HepG2 (cell line): ENCODE measurements around the gene TMEM217. TPM values are rescaled to one million over a fixed set of nuclear protein-coding genes. Genes with fewer than 3 reads are reported as not detected.

Source experiments
- ARNT2 ChIP-seq: sonication (generic); formaldehyde crosslinking; IDR thresholded peaks from 2 replicates; pipeline ENCODE4 v1.8.0; 2022; ENCODE audit warnings: mild to moderate bottlenecking, low read depth, missing genetic modification reagents, moderate library complexity
- BCL6 ChIP-seq: IDR thresholded peaks from 2 replicates; pipeline ENCODE4 v1.6.1; 2016; ENCODE audit warnings: missing genetic modification reagents, missing compliant biosample characterization
- BHLHE40 ChIP-seq: IDR thresholded peaks from 2 replicates; pipeline ENCODE4 v1.6.1; 2011; ENCODE audit warnings: low read length, improper control_type of control experiment
- CENPX ChIP-seq: sonication (generic); formaldehyde crosslinking; IDR thresholded peaks from 2 replicates; pipeline ENCODE4 v1.9.0; 2021; ENCODE audit warnings: mild to moderate bottlenecking, missing genetic modification reagents, moderate library complexity
- EED ChIP-seq: sonication (generic); formaldehyde crosslinking; IDR thresholded peaks from 2 replicates; pipeline ENCODE4 v1.5.0; 2020; ENCODE audit warnings: mild to moderate bottlenecking, missing genetic modification reagents
- GPN1 ChIP-seq: sonication (generic); formaldehyde crosslinking; IDR thresholded peaks from 2 replicates; pipeline ENCODE4 v1.5.1; 2020; ENCODE audit warnings: missing genetic modification reagents, borderline replicate concordance
- HDAC2 ChIP-seq: sonication (generic); formaldehyde crosslinking; IDR thresholded peaks from 2 replicates; pipeline ENCODE4 v1.4.0; 2020; ENCODE audit warnings: missing genetic modification reagents
- HMG20B ChIP-seq: conservative IDR thresholded peaks from 2 replicates; pipeline ENCODE4 v1.6.1; 2016; ENCODE audit warnings: missing genetic modification reagents, missing compliant biosample characterization
- KLF6 ChIP-seq: IDR thresholded peaks from 2 replicates; pipeline ENCODE4 v1.8.0; 2016; ENCODE audit warnings: missing biosample characterization, missing genetic modification reagents
- REST ChIP-seq, 2 experiments: IDR thresholded peaks; 2 replicates each; pipeline ENCODE4 v1.6.1; 2011 to 2012; ENCODE audit warnings: low read length in 2 of 2, borderline replicate concordance in 1 of 2, low read depth in 1 of 2, mild to moderate bottlenecking in 1 of 2, moderate library complexity in 1 of 2
- RFXANK ChIP-seq: IDR thresholded peaks from 2 replicates; pipeline ENCODE4 v1.6.1; 2016
- RORA ChIP-seq: sonication (generic); formaldehyde crosslinking; IDR thresholded peaks from 2 replicates; pipeline ENCODE4 v1.5.0; 2020; ENCODE audit warnings: mild to moderate bottlenecking, missing genetic modification reagents, moderate library complexity
- TOE1 ChIP-seq: sonication (generic); formaldehyde crosslinking; IDR thresholded peaks from 2 replicates; pipeline ENCODE4 v1.4.0; 2020; ENCODE audit warnings: mild to moderate bottlenecking, missing genetic modification reagents
- ZFP36L1 ChIP-seq: sonication (generic); formaldehyde crosslinking; IDR thresholded peaks from 2 replicates; pipeline ENCODE4 v1.8.0; 2022; ENCODE audit warnings: mild to moderate bottlenecking, missing genetic modification reagents, moderate library complexity
- ZKSCAN1 ChIP-seq: fragments of 150-350 bp; IDR thresholded peaks from 2 replicates; pipeline ENCODE4 v1.6.1; 2014; ENCODE audit warnings: low read length
- ZNF350 ChIP-seq: sonication (generic); formaldehyde crosslinking; IDR thresholded peaks from 2 replicates; pipeline ENCODE4 v1.4.0; 2020; ENCODE audit warnings: mild to moderate bottlenecking, low read depth, missing genetic modification reagents, borderline replicate concordance
- ZNF484 ChIP-seq: sonication (generic); formaldehyde crosslinking; IDR thresholded peaks from 2 replicates; pipeline ENCODE4 v1.5.1; 2020; ENCODE audit warnings: mild to moderate bottlenecking, low read depth, missing genetic modification reagents, borderline replicate concordance
- ZNF746 ChIP-seq: sonication (generic); formaldehyde crosslinking; IDR thresholded peaks from 2 replicates; pipeline ENCODE4 v1.8.0; 2022; ENCODE audit warnings: mild to moderate bottlenecking, missing genetic modification reagents
- ZNF780A ChIP-seq: sonication (generic); formaldehyde crosslinking; IDR thresholded peaks from 2 replicates; pipeline ENCODE4 v1.8.0; 2022; ENCODE audit warnings: mild to moderate bottlenecking, missing genetic modification reagents, moderate library complexity
- polyA plus RNA-seq, 8 experiments: library from polyadenylated mRNA; depleted of rRNA in 3 of 8; stranded (reverse) in 7 of 8; unstranded in 1 of 8; fragments of >200 nt; fragmentation: Illumina TruSeq in 4 of 8; extraction: Trizol in 4 of 8; gene quantifications; 2 replicates each; pipeline versions ENCODE4 v1.2.1 to v1.2.3, GENCODE V29; 2011 to 2016; ENCODE audit warnings: low read depth in 4 of 8, missing spikeins in 1 of 8, mixed read lengths in 1 of 8; ENCODE audit not compliant: insufficient read depth in 1 of 8
- total RNA-seq, 5 experiments: library from RNA; depleted of rRNA; stranded (reverse); fragments of >200 nt; fragmentation: Illumina TruSeq; extraction: Trizol; gene quantifications; 2 replicates each; pipeline ENCODE4 v1.2.3, GENCODE V29; 2016; ENCODE audit warnings: low read depth in 1 of 5
- TF ChIP-seq, protein P1 (sequence below): sonication (generic); formaldehyde crosslinking; IDR thresholded peaks from 2 replicates; pipeline ENCODE4 v1.4.0; 2020; ENCODE audit warnings: mild to moderate bottlenecking, missing genetic modification reagents
- TF ChIP-seq, protein P2 (sequence below): sonication (generic); formaldehyde crosslinking; IDR thresholded peaks from 2 replicates; pipeline ENCODE4 v1.9.0; 2021; ENCODE audit warnings: missing genetic modification reagents, mild to moderate bottlenecking, borderline replicate concordance
- TF ChIP-seq, protein P3 (sequence below): IDR thresholded peaks from 2 replicates; pipeline ENCODE4 v1.6.1; 2016; ENCODE audit warnings: mild to moderate bottlenecking, missing biosample characterization, missing genetic modification reagents
- TF ChIP-seq, protein P4 (sequence below): IDR thresholded peaks from 2 replicates; pipeline ENCODE4 v1.6.1; 2016; ENCODE audit warnings: low read depth, control low read depth

Gene TMEM217
- total and polyA plus RNA-seq, 2 of the 13 experiments (the other 11 are each of a cell fraction or from before 2014, with no cell fraction given), result 2.3 to 3.4 TPM

- TF ChIP-seq REST (IDR thresholded peaks at IDR 0.05; ENCODE audit: borderline replicate concordance in 1 of 2, low read depth in 1 of 2, low read length in 2 of 2) (no peak; a peak in 1 of 4 replicates), RORA (CRISPR knock-in tag) (no peak; the same call in 1 of the 2 replicates), ZNF350 (CRISPR knock-in tag) (no peak), ZNF746 (CRISPR knock-in tag) (0 out of 2 replicates have a peak, but pooled peaks have one; percentile 17), HDAC2 (CRISPR knock-in tag) (no peak; the same call in 1 of the 2 replicates), HMG20B (no peak), ARNT2 (CRISPR knock-in tag) (no peak), EED (CRISPR knock-in tag) (peak; percentile 72; the same call in 1 of the 2 replicates), ZFP36L1 (CRISPR knock-in tag) (no peak), TOE1 (CRISPR knock-in tag) (no peak), ZKSCAN1 (no peak), KLF6 (no peak), ZNF484 (CRISPR knock-in tag) (no peak), CENPX (CRISPR knock-in tag) (no peak), GPN1 (CRISPR knock-in tag) (no peak), ZNF780A (CRISPR knock-in tag) (0 out of 2 replicates have a peak, but pooled peaks have one; percentile 50), BHLHE40 (no peak; the same call in 1 of the 2 replicates), BCL6 (CRISPR knock-in tag) (no peak), RFXANK (CRISPR knock-in tag) (no peak)
- TF ChIP-seq, protein P1, sequence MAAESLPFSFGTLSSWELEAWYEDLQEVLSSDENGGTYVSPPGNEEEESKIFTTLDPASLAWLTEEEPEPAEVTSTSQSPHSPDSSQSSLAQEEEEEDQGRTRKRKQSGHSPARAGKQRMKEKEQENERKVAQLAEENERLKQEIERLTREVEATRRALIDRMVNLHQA (CRISPR knock-in tag), result no peak
- TF ChIP-seq, protein P2, sequence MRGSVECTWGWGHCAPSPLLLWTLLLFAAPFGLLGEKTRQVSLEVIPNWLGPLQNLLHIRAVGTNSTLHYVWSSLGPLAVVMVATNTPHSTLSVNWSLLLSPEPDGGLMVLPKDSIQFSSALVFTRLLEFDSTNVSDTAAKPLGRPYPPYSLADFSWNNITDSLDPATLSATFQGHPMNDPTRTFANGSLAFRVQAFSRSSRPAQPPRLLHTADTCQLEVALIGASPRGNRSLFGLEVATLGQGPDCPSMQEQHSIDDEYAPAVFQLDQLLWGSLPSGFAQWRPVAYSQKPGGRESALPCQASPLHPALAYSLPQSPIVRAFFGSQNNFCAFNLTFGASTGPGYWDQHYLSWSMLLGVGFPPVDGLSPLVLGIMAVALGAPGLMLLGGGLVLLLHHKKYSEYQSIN (CRISPR knock-in tag), result no peak
- TF ChIP-seq, protein P3, sequence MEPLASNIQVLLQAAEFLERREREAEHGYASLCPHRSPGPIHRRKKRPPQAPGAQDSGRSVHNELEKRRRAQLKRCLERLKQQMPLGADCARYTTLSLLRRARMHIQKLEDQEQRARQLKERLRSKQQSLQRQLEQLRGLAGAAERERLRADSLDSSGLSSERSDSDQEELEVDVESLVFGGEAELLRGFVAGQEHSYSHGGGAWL (CRISPR knock-in tag), result 0 out of 2 replicates have a peak, but pooled peaks have one; percentile 37
- TF ChIP-seq, protein P4, sequence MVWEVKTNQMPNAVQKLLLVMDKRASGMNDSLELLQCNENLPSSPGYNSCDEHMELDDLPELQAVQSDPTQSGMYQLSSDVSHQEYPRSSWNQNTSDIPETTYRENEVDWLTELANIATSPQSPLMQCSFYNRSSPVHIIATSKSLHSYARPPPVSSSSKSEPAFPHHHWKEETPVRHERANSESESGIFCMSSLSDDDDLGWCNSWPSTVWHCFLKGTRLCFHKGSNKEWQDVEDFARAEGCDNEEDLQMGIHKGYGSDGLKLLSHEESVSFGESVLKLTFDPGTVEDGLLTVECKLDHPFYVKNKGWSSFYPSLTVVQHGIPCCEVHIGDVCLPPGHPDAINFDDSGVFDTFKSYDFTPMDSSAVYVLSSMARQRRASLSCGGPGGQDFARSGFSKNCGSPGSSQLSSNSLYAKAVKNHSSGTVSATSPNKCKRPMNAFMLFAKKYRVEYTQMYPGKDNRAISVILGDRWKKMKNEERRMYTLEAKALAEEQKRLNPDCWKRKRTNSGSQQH (CRISPR knock-in tag), result peak; percentile 42; the same call in 1 of the 2 replicates
Measured at GRCh38 chr6:37170273-37171200, 87.4 kb downstream of the TMEM217 start (continued).
